ENCODE results near the gene FLT1. TPM values are rescaled to one million over a fixed set of nuclear protein-coding genes. Genes with fewer than 3 reads are reported as not detected.

The FLT1 gene
- total RNA-seq, 1 experiment from 2014 or later: 0.25 TPM

GRCh38 chr13:28458608-28459007 is 36.3 kb downstream of the FLT1 start:
- intact Hi-C loops (cut with micrococcal nuclease): no loop called here
- Histone ChIP-seq H4K20me1 (ENCODE audit: insufficient read depth) (no peaks in the 10 kb centered on the region), H3K27me3 (ENCODE audit: insufficient read depth, low read length) (0 out of 2 replicates have a peak, but pooled peaks cover 3% of the 10 kb centered on the region), H3K4me1 (ENCODE audit: control insufficient read depth in 1 of 2, insufficient read depth in 2 of 2, low read length in 2 of 2) (no peaks in the 10 kb centered on the region), H3K9me3 (ENCODE audit: control insufficient read depth in 1 of 2, insufficient read depth in 1 of 2, low read depth in 1 of 2, low read length in 2 of 2) (no peaks in the 10 kb centered on the region), H3K27ac (ENCODE audit: low read depth, low read length) (no peak overlapping the region), H3K79me2 (ENCODE audit: insufficient read depth, low read length) (no peaks in the 10 kb centered on the region), H3K9me2 (ENCODE audit: insufficient read depth) (no peaks in the 10 kb centered on the region), H3K4me3 (replicated peaks in 1 of 2; ENCODE audit: low read depth in 1 of 2, low read length in 2 of 2) (no peak overlapping the region), H2AFZ (ENCODE audit: low read depth, low read length, poor library complexity, severe bottlenecking) (no peak overlapping the region), H3K36me3 (ENCODE audit: control insufficient read depth in 1 of 2, insufficient read depth in 2 of 2, low read length in 2 of 2) (no peaks in the 10 kb centered on the region), H3K9ac (ENCODE audit: low read length) (no peak overlapping the region), H3K4me2 (ENCODE audit: low read length) (no peak overlapping the region)
- ChIA-PET RAD21 (ENCODE audit: low non-redundant PET in 1 of 2, low total read pairs in 2 of 2, uncharacterized antibody in 2 of 2, unreplicated experiment in 2 of 2) (no interaction called here), CTCF (no interaction called here), POLR2A (no interaction called here)
- no TSS peak for BruUV-seq (replicated peaks)
- ATAC-seq (no peak), DNase-seq (ENCODE audit: low read depth, low spot score) (no peak)
- no peak for TF ChIP-seq SP1 (IDR thresholded peaks at IDR 0.05; ENCODE audit: low read depth)
- TF ChIP-seq ZBTB33 (IDR thresholded peaks at IDR 0.05; ENCODE audit: extremely low read depth, insufficient replicate concordance, low read length): no peak
- no peak for TF ChIP-seq ZFX (IDR thresholded peaks at IDR 0.05)
- no peak for TF ChIP-seq MAX (IDR thresholded peaks at IDR 0.05)
- no peak for TF ChIP-seq SIN3A (IDR thresholded peaks at IDR 0.05; ENCODE audit: low read depth)
- TF ChIP-seq ZNF274 (IDR thresholded peaks at IDR 0.05; ENCODE audit: low read depth, low read length): no peak
- no peak for TF ChIP-seq RAD21 (IDR thresholded peaks at IDR 0.05; ENCODE audit: low read depth)

GRCh38 chr13:28458051-28458450 is 36.9 kb downstream of the FLT1 start:
- Histone ChIP-seq H3K4me3 (replicated peaks in 1 of 2; ENCODE audit: low read depth in 1 of 2, low read length in 2 of 2) (no peak overlapping the region), H3K9me3 (ENCODE audit: control insufficient read depth in 1 of 2, insufficient read depth in 1 of 2, low read depth in 1 of 2, low read length in 2 of 2) (no peaks in the 10 kb centered on the region), H3K27me3 (ENCODE audit: insufficient read depth, low read length) (0 out of 2 replicates have a peak, but pooled peaks cover 3% of the 10 kb centered on the region), H3K9ac (ENCODE audit: low read length) (no peak overlapping the region), H2AFZ (ENCODE audit: low read depth, low read length, poor library complexity, severe bottlenecking) (no peak overlapping the region), H3K9me2 (ENCODE audit: insufficient read depth) (no peaks in the 10 kb centered on the region), H3K36me3 (ENCODE audit: control insufficient read depth in 1 of 2, insufficient read depth in 2 of 2, low read length in 2 of 2) (no peaks in the 10 kb centered on the region), H3K4me2 (ENCODE audit: low read length) (no peak overlapping the region), H4K20me1 (ENCODE audit: insufficient read depth) (no peaks in the 10 kb centered on the region), H3K4me1 (ENCODE audit: control insufficient read depth in 1 of 2, insufficient read depth in 2 of 2, low read length in 2 of 2) (no peaks in the 10 kb centered on the region), H3K27ac (ENCODE audit: low read depth, low read length) (no peak overlapping the region), H3K79me2 (ENCODE audit: insufficient read depth, low read length) (no peaks in the 10 kb centered on the region)
- DNase-seq (ENCODE audit: low read depth, low spot score) (no peak), ATAC-seq (no peak)
- RAD21 ChIA-PET (ENCODE audit: low non-redundant PET in 1 of 2, low total read pairs in 2 of 2, uncharacterized antibody in 2 of 2, unreplicated experiment in 2 of 2): no interaction called here
- POLR2A ChIA-PET: no interaction called here
- TF ChIP-seq POLR2A (IDR thresholded peaks at IDR 0.05; ENCODE audit: borderline replicate concordance, extremely low read depth, insufficient read depth, insufficient read length): no peak
- no peak for TF ChIP-seq MAX (IDR thresholded peaks at IDR 0.05)
- TF ChIP-seq YY1 (IDR thresholded peaks at IDR 0.05; ENCODE audit: extremely low read depth, insufficient replicate concordance, low read depth, low read length): no peak
- TF ChIP-seq POLR2AphosphoS5 (IDR thresholded peaks at IDR 0.05; ENCODE audit: low read depth, low read length): no peak
- TF ChIP-seq SRF (IDR thresholded peaks at IDR 0.05; ENCODE audit: low read depth): no peak
- no peak for TF ChIP-seq ZNF274 (IDR thresholded peaks at IDR 0.05; ENCODE audit: low read depth, low read length)
- TF ChIP-seq ELF1 (IDR thresholded peaks at IDR 0.05; ENCODE audit: borderline replicate concordance, low read depth): no peak
- no peak for TF ChIP-seq CEBPB (IDR thresholded peaks at IDR 0.05; ENCODE audit: low read depth)
- TF ChIP-seq CBX3 (IDR thresholded peaks at IDR 0.05; ENCODE audit: low read depth): no peak
- no peak for TF ChIP-seq EGR1 (IDR thresholded peaks at IDR 0.05; ENCODE audit: low read depth)
- no peak for TF ChIP-seq CTCF (IDR thresholded peaks at IDR 0.05 in 2 of 3, conservative IDR thresholded peaks at IDR 0.05 in 1 of 3; ENCODE audit: borderline replicate concordance in 1 of 3, insufficient read depth in 1 of 3, low read depth in 2 of 3, low read length in 2 of 3)
- TF ChIP-seq FOSL1 (IDR thresholded peaks at IDR 0.05; ENCODE audit: low read depth): no peak
- TF ChIP-seq RAD21 (IDR thresholded peaks at IDR 0.05; ENCODE audit: low read depth): no peak
- CTCF ChIA-PET: no interaction called here
- no TSS peak for BruUV-seq (replicated peaks)
- intact Hi-C loops (cut with micrococcal nuclease): no loop called here
